ENCODE data around the gene PPP3R1. TPM values are rescaled to one million over a fixed set of nuclear protein-coding genes. Genes with fewer than 3 reads are reported as not detected.

The PPP3R1 gene
- total and polyA plus RNA-seq, 9 of the 15 experiments (the other 6 are each of a cell fraction or from before 2014, with no cell fraction given), result 3.7 to 70.0 (median 24.8) TPM

- TF ChIP-seq SMAD2 (IDR thresholded peaks at IDR 0.05; ENCODE audit: low read depth, low read length) (no peak), AFF1 (IDR thresholded peaks at IDR 0.05; ENCODE audit: low read depth in 1 of 2, partially characterized antibody in 2 of 2) (no peak), JUNB (CRISPR knock-in tag; conservative IDR thresholded peaks at IDR 0.05) (no peak), ZNF277 (CRISPR knock-in tag; IDR thresholded peaks at IDR 0.05; ENCODE audit: borderline replicate concordance) (no peak), ZNF431 (CRISPR knock-in tag; IDR thresholded peaks at IDR 0.05) (no peak), RB1 (IDR thresholded peaks at IDR 0.05; ENCODE audit: low read depth) (0 out of 2 replicates have a peak, but pooled peaks have one; percentile 31), TARDBP (IDR thresholded peaks at IDR 0.05) (no peak), SMC3 (conservative IDR thresholded peaks at IDR 0.05; ENCODE audit: insufficient read depth, low read depth, low read length) (peak; percentile 29; the same call in 1 of the 2 replicates), BMI1 (IDR thresholded peaks at IDR 0.05; ENCODE audit: low read length) (no peak)
Measured at GRCh38 chr2:68185541-68186164, 66.7 kb downstream of the PPP3R1 start (continued).

All from K562 (cell line).